ENCODE results near the gene CD58.

GRCh38 chr1:116488071-116488470 is 82.8 kb downstream of the CD58 start:
- TF ChIP-seq GLIS3 (CRISPR knock-in tag; IDR thresholded peaks at IDR 0.05) = no peak
- no peak for TF ChIP-seq CSDC2 (CRISPR knock-in tag; IDR thresholded peaks at IDR 0.05)
- TF ChIP-seq SNAI2 (CRISPR knock-in tag; IDR thresholded peaks at IDR 0.05) = no peak
- TF ChIP-seq CSRNP3 (CRISPR knock-in tag; IDR thresholded peaks at IDR 0.05) = no peak
- TF ChIP-seq ZFP3 (CRISPR knock-in tag; IDR thresholded peaks at IDR 0.05) = no peak
- TF ChIP-seq TOX (CRISPR knock-in tag; IDR thresholded peaks at IDR 0.05; ENCODE audit: borderline replicate concordance) = no peak
- no peak for TF ChIP-seq CREB5 (CRISPR knock-in tag; IDR thresholded peaks at IDR 0.05; ENCODE audit: low read depth)
- TF ChIP-seq RARB (CRISPR knock-in tag; IDR thresholded peaks at IDR 0.05) = no peak
- no peak for TF ChIP-seq PPARA (CRISPR knock-in tag; IDR thresholded peaks at IDR 0.05; ENCODE audit: borderline replicate concordance)
